Neuron (in vitro differentiated cells): ENCODE data around the gene ECPAS.
"Not testable (repeated sequence)": the region's sequence is repeated elsewhere in the genome, so short reads cannot be mapped to it uniquely, and the experiment has no call there.

Source experiments
- H2AFZ ChIP-seq: one replicate; pipeline ENCODE4 v1.6.1; 2013; ENCODE audit warnings: low read depth, mild to moderate bottlenecking, inconsistent platforms, low read length, moderate library complexity
- H3K27me3 ChIP-seq: one replicate; pipeline ENCODE4 v1.6.1; 2013; ENCODE audit warnings: low read length; ENCODE audit not compliant: insufficient read depth
- H3K36me3 ChIP-seq: one replicate; pipeline ENCODE4 v1.6.1; 2013; ENCODE audit warnings: low read length; ENCODE audit not compliant: insufficient read depth
- H3K4me1 ChIP-seq: one replicate; pipeline ENCODE4 v1.6.1; 2013; ENCODE audit warnings: low read length; ENCODE audit not compliant: insufficient read depth
- H3K4me3 ChIP-seq: 2 replicates; pipeline ENCODE4 v1.5.1; 2013; ENCODE audit warnings: mild to moderate bottlenecking, low read length, moderate library complexity
- H3K9me3 ChIP-seq: one replicate; pipeline ENCODE4 v1.6.1; 2013; ENCODE audit warnings: low read length

Gene ECPAS

GRCh38 chr9:111458139-111459009 is 25.8 kb downstream of the ECPAS start:
- Histone ChIP-seq H3K9me3 (peaks cover 3% of the 10 kb centered on the region), H2AFZ (no peak overlapping the region), H3K4me1 (peaks cover 12% of the 10 kb centered on the region), H3K4me3 (no peak overlapping the region), H3K27me3 (no peaks in the 10 kb centered on the region), H3K36me3 (no peaks in the 10 kb centered on the region)

GRCh38 chr9:111456529-111456928 is 27.7 kb downstream of the ECPAS start:
- Histone ChIP-seq H3K4me3 (no peak overlapping the region), H2AFZ (no peak overlapping the region), H3K27me3 (no peaks in the 10 kb centered on the region)

GRCh38 chr9:111455638-111456037 is 28.5 kb downstream of the ECPAS start:
- Histone ChIP-seq H3K27me3 (no peaks in the 10 kb centered on the region), H3K4me1 (peaks cover 12% of the 10 kb centered on the region), H3K36me3 (no peaks in the 10 kb centered on the region), H3K4me3 (no peak overlapping the region), H3K9me3 (no peaks in the 10 kb centered on the region), H2AFZ (no peak overlapping the region)

More at GRCh38 chr9:111456529-111456928, 27.7 kb downstream of the ECPAS start:
- peaks cover 12% of the 10 kb centered on the region for H3K4me1 ChIP-seq
- peaks cover under 1% of the 10 kb centered on the region for H3K9me3 ChIP-seq
- no peaks in the 10 kb centered on the region for H3K36me3 ChIP-seq

- H2AFZ ChIP-seq: no peak overlapping the region
- H3K4me3 ChIP-seq: no peak overlapping the region
- H3K27me3 ChIP-seq: no peaks in the 10 kb centered on the region
- H3K9me3 ChIP-seq: no peaks in the 10 kb centered on the region
- peaks cover 4% of the 10 kb centered on the region for H3K36me3 ChIP-seq
- H3K4me1 ChIP-seq: peaks cover 12% of the 10 kb centered on the region
These were observed 29.4 kb downstream of the ECPAS start for GRCh38 chr9:111454751-111455150.

DNA sequence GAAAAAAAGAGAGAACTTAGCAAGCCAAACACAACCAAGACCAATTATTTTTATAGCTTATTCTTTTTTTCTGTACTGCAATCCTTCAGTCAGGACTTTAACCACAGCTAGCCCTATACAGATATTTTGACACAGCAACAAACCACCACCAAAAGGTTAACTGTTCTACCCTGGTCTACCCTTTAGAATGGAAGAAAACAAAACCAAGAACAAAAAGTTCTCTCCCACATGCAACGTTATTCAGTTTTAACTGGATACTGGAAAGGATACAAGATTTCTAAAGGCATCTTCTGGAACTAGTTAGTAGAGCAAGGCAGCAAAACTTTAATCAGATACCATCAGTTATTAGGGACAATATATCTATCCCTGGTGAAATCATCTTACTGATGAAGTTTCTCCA is 32.6 kb downstream of the ECPAS start:
- peaks cover under 1% of the 10 kb centered on the region for H3K4me1 ChIP-seq
- H3K4me3 ChIP-seq: no peak overlapping the region
- H2AFZ ChIP-seq: no peak overlapping the region
- peaks cover 4% of the 10 kb centered on the region for H3K36me3 ChIP-seq
- H3K9me3 ChIP-seq: no peaks in the 10 kb centered on the region
- H3K27me3 ChIP-seq: no peaks in the 10 kb centered on the region

DNA sequence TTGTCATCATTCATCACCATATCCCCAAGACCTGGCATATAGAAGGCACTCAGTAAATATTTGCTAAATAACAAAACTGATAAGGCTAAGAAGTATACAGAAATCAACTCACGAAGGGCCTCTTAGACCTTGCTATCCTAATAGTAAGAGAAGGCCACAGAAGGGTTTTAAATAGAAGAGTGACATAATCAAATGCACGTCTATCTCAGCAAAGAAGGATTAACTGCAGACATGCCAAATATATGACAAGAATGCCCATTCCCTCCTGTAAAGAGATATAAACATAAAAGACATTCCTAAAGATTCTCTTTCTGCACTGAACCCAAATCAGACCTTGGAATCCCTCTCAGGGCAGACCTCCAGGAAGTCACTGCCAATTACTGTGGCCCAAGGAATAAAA is 34.1 kb downstream of the ECPAS start:
- H2AFZ ChIP-seq: no peak overlapping the region
- no peaks in the 10 kb centered on the region for H3K27me3 ChIP-seq
- peaks cover 6% of the 10 kb centered on the region for H3K36me3 ChIP-seq
- no peak overlapping the region for H3K4me3 ChIP-seq
- H3K4me1 ChIP-seq: no peaks in the 10 kb centered on the region
- H3K9me3 ChIP-seq: no peaks in the 10 kb centered on the region

GRCh38 chr9:111449705-111450104 is 34.5 kb downstream of the ECPAS start:
- peaks cover 6% of the 10 kb centered on the region for H3K36me3 ChIP-seq
- H3K9me3 ChIP-seq: no peaks in the 10 kb centered on the region
- H3K27me3 ChIP-seq: no peaks in the 10 kb centered on the region
- H3K4me3 ChIP-seq: no peak overlapping the region
- H2AFZ ChIP-seq: no peak overlapping the region
- no peaks in the 10 kb centered on the region for H3K4me1 ChIP-seq

DNA sequence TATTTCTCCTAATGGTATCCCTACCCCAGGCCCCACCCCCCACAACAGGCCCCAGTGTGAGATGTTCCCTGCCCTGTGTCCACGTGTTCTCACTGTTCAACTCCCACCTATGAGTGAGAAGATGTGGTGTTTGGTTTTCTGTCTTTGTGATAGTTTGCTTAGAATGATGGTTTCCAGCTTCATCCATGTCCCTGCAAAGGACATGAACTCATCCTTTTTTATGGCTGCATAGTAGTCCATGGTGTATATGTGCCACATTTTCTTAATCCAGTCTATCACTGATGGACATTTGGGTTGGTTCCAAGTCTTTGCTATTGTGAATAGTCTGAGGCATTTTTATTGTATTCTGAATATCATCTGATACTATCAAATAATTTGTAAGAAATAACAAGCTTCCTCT is 38.4 kb downstream of the ECPAS start:
- not testable (repeated sequence) for H2AFZ ChIP-seq, H3K4me1 ChIP-seq, H3K27me3 ChIP-seq, H3K9me3 ChIP-seq, H3K4me3 ChIP-seq
- peaks cover 26% of the 10 kb centered on the region for H3K36me3 ChIP-seq

DNA sequence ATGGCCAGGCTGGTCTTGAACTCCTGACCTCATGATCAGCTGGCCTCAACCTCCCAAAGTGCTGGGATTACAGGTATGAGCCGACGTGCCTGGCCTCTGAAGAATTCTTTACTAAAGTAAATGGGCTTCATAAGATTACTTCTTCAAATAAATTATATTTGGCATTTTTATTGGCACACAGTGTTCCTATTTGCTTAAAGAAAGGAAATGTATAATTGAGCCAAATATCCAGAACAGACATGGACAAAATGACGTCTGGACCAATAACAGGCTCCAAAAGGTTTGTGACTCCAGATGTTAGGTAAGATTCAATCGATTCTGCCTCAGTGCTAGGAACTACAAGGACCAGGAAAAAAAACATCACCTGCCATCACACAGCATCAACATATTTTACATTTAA is 40.7 kb downstream of the ECPAS start:
- peaks cover 37% of the 10 kb centered on the region for H3K36me3 ChIP-seq
- no peak overlapping the region for H2AFZ ChIP-seq
- no peaks in the 10 kb centered on the region for H3K4me1 ChIP-seq
- no peaks in the 10 kb centered on the region for H3K27me3 ChIP-seq
- H3K4me3 ChIP-seq: no peak overlapping the region
- H3K9me3 ChIP-seq: no peaks in the 10 kb centered on the region

DNA sequence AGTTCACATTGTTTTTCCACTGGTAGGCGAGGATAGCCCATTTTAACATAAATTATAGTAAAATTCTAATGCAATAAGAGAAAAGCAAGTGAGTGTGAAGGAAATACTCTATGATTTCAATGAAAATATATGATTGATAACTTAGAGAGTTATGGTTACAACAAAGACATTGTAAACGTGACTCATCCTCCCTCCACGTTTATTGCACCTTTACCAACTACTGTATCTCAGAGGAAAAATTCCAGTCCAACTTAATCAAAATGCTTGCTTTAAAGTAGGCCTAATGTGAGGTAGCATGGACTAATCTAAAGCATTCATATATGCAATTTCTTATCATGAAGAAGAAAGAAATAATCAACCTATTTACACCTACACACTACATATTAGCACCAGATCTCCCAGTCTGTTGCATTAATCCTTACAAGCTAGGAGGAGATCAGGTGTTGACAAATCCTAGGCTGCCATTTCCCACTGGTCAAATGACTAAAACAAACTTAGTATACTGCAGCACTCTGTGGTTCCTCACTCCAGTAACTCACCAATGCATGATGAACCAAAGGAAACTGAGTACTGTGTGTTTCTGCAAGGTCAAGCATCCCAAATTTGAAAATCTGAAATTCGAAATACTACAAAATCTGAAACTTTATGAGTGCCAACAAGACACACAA is 41.7 kb downstream of the ECPAS start:
- peaks cover 43% of the 10 kb centered on the region for H3K36me3 ChIP-seq
- no peaks in the 10 kb centered on the region for H3K27me3 ChIP-seq
- no peak overlapping the region for H3K4me3 ChIP-seq
- no peaks in the 10 kb centered on the region for H3K9me3 ChIP-seq
- no peaks in the 10 kb centered on the region for H3K4me1 ChIP-seq
- no peak overlapping the region for H2AFZ ChIP-seq

- Histone ChIP-seq H2AFZ (no peak overlapping the region), H3K4me3 (no peak overlapping the region), H3K4me1 (no peaks in the 10 kb centered on the region), H3K9me3 (no peaks in the 10 kb centered on the region), H3K27me3 (no peaks in the 10 kb centered on the region), H3K36me3 (peaks cover 52% of the 10 kb centered on the region)
These were observed 44.0 kb downstream of the ECPAS start for GRCh38 chr9:111440226-111440625.

GRCh38 chr9:111438541-111439235 is 45.5 kb downstream of the ECPAS start:
- Histone ChIP-seq H3K4me3 (no peak overlapping the region), H3K36me3 (peaks cover 50% of the 10 kb centered on the region), H3K9me3 (no peaks in the 10 kb centered on the region), H3K27me3 (no peaks in the 10 kb centered on the region), H3K4me1 (no peaks in the 10 kb centered on the region), H2AFZ (no peak overlapping the region)

DNA sequence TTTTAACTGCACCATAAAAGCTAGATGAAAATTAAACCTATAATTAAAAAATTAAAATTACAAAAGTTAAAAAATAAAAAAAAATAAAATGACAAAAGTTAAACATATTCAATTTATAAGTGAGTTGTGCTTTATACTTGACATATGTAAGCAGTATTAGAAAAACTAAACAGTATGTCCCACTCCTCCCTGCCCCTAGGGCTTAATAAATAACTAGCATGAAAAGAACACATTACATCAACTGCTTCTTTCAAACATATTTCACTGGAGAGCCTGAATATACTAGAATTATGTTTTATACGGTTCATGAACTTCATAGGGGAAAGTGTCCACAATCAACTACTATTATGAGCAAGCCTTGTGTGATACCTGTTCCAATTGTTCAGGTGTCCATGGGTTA is 47.6 kb downstream of the ECPAS start:
- Histone ChIP-seq H3K27me3 (no peaks in the 10 kb centered on the region), H2AFZ (no peak overlapping the region), H3K4me3 (no peak overlapping the region), H3K4me1 (no peaks in the 10 kb centered on the region), H3K36me3 (peaks cover 44% of the 10 kb centered on the region), H3K9me3 (no peaks in the 10 kb centered on the region)
